HepG2 (cell line): Measurements from ENCODE around the gene CENPB. TPM values are rescaled to one million over a fixed set of nuclear protein-coding genes. Genes with fewer than 3 reads are reported as not detected.

ENCODE experiments used
- ARNT ChIP-seq: fragments of 450-650 bp; IDR thresholded peaks from 2 replicates; pipeline ENCODE4 v1.6.1; 2017
- FIP1L1 ChIP-seq: fragments of 200-400 bp; formaldehyde crosslinking; IDR thresholded peaks from 2 replicates; pipeline ENCODE4 v1.6.1; 2018; ENCODE audit warnings: low read depth, mild to moderate bottlenecking, low read length, moderate library complexity, borderline replicate concordance; ENCODE audit not compliant: insufficient read depth
- HDAC6 ChIP-seq: fragments of 200-600 bp; sonication (generic); IDR thresholded peaks from 2 replicates; pipeline ENCODE4 v1.7.0; 2017; ENCODE audit warnings: mild to moderate bottlenecking, antibody characterized with exemption, low read length, low read depth
- HNRNPH1 ChIP-seq: fragments of 200-400 bp; formaldehyde crosslinking; optimal IDR thresholded peaks from 2 replicates; pipeline ENCODE3; 2017; ENCODE audit warnings: mild to moderate bottlenecking, low read depth, low read length
- MTF2 ChIP-seq: sonication (generic); formaldehyde crosslinking; IDR thresholded peaks from 2 replicates; pipeline ENCODE4 v1.5.0; 2020; ENCODE audit warnings: missing genetic modification reagents, borderline replicate concordance
- NAIF1 ChIP-seq: sonication (generic); formaldehyde crosslinking; IDR thresholded peaks from 2 replicates; pipeline ENCODE4 v1.5.0; 2020; ENCODE audit warnings: mild to moderate bottlenecking, missing genetic modification reagents, borderline replicate concordance
- TAF15 ChIP-seq: fragments of 200-400 bp; formaldehyde crosslinking; IDR thresholded peaks from one replicate; pipeline ENCODE4 v1.6.1; 2018; ENCODE audit warnings: mild to moderate bottlenecking, low read depth, low read length; ENCODE audit not compliant: poor library complexity, severe bottlenecking
- TARDBP ChIP-seq: sonication (generic); formaldehyde crosslinking; IDR thresholded peaks from 2 replicates; pipeline ENCODE4 v1.8.0; 2022; ENCODE audit warnings: mild to moderate bottlenecking, missing genetic modification reagents
- ZBTB42 ChIP-seq: sonication (generic); formaldehyde crosslinking; IDR thresholded peaks from 2 replicates; pipeline ENCODE4 v1.5.0; 2020; ENCODE audit warnings: mild to moderate bottlenecking, missing genetic modification reagents
- ZBTB49 ChIP-seq: sonication (generic); formaldehyde crosslinking; IDR thresholded peaks from 2 replicates; pipeline ENCODE4 v1.4.0; 2020; ENCODE audit warnings: missing genetic modification reagents, borderline replicate concordance
- ZFP41 ChIP-seq: sonication (generic); formaldehyde crosslinking; IDR thresholded peaks from 2 replicates; pipeline ENCODE4 v1.4.0; 2020; ENCODE audit warnings: mild to moderate bottlenecking, missing genetic modification reagents, borderline replicate concordance
- ZNF337 ChIP-seq: sonication (generic); formaldehyde crosslinking; IDR thresholded peaks from 2 replicates; pipeline ENCODE4 v1.5.1; 2020; ENCODE audit warnings: missing genetic modification reagents, low read depth, mild to moderate bottlenecking, borderline replicate concordance
- ZNF572 ChIP-seq: sonication (generic); formaldehyde crosslinking; IDR thresholded peaks from 2 replicates; pipeline ENCODE4 v1.5.1; 2020; ENCODE audit warnings: mild to moderate bottlenecking, missing genetic modification reagents
- ZNF672 ChIP-seq: sonication (generic); formaldehyde crosslinking; IDR thresholded peaks from 2 replicates; pipeline ENCODE4 v1.8.1; 2022; ENCODE audit warnings: missing genetic modification reagents
- ZNF7 ChIP-seq: IDR thresholded peaks from 2 replicates; pipeline ENCODE4 v1.6.1; 2016; ENCODE audit warnings: missing biosample characterization, missing genetic modification reagents
- ZNF792 ChIP-seq: IDR thresholded peaks from 2 replicates; pipeline ENCODE4 v1.6.1; 2016
- ZSCAN31 ChIP-seq: sonication (generic); formaldehyde crosslinking; IDR thresholded peaks from 2 replicates; pipeline ENCODE4 v1.5.0; 2020; ENCODE audit warnings: low read depth, mild to moderate bottlenecking, missing genetic modification reagents
- polyA plus RNA-seq, 8 experiments: library from polyadenylated mRNA; depleted of rRNA in 3 of 8; stranded (reverse) in 7 of 8; unstranded in 1 of 8; fragments of >200 nt; fragmentation: Illumina TruSeq in 4 of 8; extraction: Trizol in 4 of 8; gene quantifications; 2 replicates each; pipeline versions ENCODE4 v1.2.1 to v1.2.3, GENCODE V29; 2011 to 2016; ENCODE audit warnings: low read depth in 4 of 8, missing spikeins in 1 of 8, mixed read lengths in 1 of 8; ENCODE audit not compliant: insufficient read depth in 1 of 8
- total RNA-seq, 5 experiments: library from RNA; depleted of rRNA; stranded (reverse); fragments of >200 nt; fragmentation: Illumina TruSeq; extraction: Trizol; gene quantifications; 2 replicates each; pipeline ENCODE4 v1.2.3, GENCODE V29; 2016; ENCODE audit warnings: low read depth in 1 of 5
- TF ChIP-seq, protein P1 (sequence below): sonication (generic); formaldehyde crosslinking; IDR thresholded peaks from 2 replicates; pipeline ENCODE4 v1.4.0; 2020; ENCODE audit warnings: mild to moderate bottlenecking, missing genetic modification reagents
- TF ChIP-seq, protein P2 (sequence below): sonication (generic); formaldehyde crosslinking; IDR thresholded peaks from 2 replicates; pipeline ENCODE4 v1.4.0; 2020; ENCODE audit warnings: missing genetic modification reagents, low read depth, mild to moderate bottlenecking, borderline replicate concordance
- TF ChIP-seq, protein P3 (sequence below): sonication (generic); formaldehyde crosslinking; IDR thresholded peaks from 2 replicates; pipeline ENCODE4 v1.4.0; 2020; ENCODE audit warnings: missing genetic modification reagents

Gene CENPB
- total and polyA plus RNA-seq, 2 of the 13 experiments (the other 11 are each of a cell fraction or from before 2014, with no cell fraction given): 10.4 to 54.5 TPM

GRCh38 chr20:3818155-3819151 is 31.9 kb upstream of the CENPB start (continued):
- TF ChIP-seq, protein P1, sequence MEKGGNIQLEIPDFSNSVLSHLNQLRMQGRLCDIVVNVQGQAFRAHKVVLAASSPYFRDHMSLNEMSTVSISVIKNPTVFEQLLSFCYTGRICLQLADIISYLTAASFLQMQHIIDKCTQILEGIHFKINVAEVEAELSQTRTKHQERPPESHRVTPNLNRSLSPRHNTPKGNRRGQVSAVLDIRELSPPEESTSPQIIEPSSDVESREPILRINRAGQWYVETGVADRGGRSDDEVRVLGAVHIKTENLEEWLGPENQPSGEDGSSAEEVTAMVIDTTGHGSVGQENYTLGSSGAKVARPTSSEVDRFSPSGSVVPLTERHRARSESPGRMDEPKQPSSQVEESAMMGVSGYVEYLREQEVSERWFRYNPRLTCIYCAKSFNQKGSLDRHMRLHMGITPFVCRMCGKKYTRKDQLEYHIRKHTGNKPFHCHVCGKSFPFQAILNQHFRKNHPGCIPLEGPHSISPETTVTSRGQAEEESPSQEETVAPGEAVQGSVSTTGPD (CRISPR knock-in tag): no peak
- TF ChIP-seq ZNF792 (peak; percentile 90; the same call in 1 of the 2 replicates), MTF2 (peak; percentile 87; the same call in 1 of the 2 replicates), TAF15 (no peak), ZBTB49 (no peak), ZNF572 (CRISPR knock-in tag) (peak; percentile 87), ZFP41 (CRISPR knock-in tag) (peak; percentile 55; the same call in 1 of the 2 replicates), TARDBP (CRISPR knock-in tag) (peak; percentile 97), ZNF672 (CRISPR knock-in tag) (no peak), ARNT (no peak), FIP1L1 (0 out of 2 replicates have a peak, but pooled peaks have one; percentile 80), HDAC6 (no peak), ZSCAN31 (CRISPR knock-in tag) (peak; percentile 75; the same call in 1 of the 2 replicates), HNRNPH1 (peak; percentile 91), ZNF337 (CRISPR knock-in tag) (peak; percentile 84; the same call in 1 of the 2 replicates), NAIF1 (CRISPR knock-in tag) (no peak), ZNF7 (CRISPR knock-in tag) (no peak; the same call in 1 of the 2 replicates), ZBTB42 (CRISPR knock-in tag) (no peak)
- TF ChIP-seq, protein P2, sequence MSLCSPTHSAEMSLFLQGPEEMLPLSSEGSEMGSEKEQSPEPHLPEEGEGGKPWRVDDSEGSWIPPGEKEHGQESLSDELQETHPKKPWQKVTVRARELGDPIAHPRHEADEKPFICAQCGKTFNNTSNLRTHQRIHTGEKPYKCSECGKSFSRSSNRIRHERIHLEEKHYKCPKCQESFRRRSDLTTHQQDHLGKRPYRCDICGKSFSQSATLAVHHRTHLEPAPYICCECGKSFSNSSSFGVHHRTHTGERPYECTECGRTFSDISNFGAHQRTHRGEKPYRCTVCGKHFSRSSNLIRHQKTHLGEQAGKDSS: peak; percentile 97
- TF ChIP-seq, protein P3, sequence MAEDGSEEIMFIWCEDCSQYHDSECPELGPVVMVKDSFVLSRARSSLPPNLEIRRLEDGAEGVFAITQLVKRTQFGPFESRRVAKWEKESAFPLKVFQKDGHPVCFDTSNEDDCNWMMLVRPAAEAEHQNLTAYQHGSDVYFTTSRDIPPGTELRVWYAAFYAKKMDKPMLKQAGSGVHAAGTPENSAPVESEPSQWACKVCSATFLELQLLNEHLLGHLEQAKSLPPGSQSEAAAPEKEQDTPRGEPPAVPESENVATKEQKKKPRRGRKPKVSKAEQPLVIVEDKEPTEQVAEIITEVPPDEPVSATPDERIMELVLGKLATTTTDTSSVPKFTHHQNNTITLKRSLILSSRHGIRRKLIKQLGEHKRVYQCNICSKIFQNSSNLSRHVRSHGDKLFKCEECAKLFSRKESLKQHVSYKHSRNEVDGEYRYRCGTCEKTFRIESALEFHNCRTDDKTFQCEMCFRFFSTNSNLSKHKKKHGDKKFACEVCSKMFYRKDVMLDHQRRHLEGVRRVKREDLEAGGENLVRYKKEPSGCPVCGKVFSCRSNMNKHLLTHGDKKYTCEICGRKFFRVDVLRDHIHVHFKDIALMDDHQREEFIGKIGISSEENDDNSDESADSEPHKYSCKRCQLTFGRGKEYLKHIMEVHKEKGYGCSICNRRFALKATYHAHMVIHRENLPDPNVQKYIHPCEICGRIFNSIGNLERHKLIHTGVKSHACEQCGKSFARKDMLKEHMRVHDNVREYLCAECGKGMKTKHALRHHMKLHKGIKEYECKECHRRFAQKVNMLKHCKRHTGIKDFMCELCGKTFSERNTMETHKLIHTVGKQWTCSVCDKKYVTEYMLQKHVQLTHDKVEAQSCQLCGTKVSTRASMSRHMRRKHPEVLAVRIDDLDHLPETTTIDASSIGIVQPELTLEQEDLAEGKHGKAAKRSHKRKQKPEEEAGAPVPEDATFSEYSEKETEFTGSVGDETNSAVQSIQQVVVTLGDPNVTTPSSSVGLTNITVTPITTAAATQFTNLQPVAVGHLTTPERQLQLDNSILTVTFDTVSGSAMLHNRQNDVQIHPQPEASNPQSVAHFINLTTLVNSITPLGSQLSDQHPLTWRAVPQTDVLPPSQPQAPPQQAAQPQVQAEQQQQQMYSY (CRISPR knock-in tag): no peak
